ENCODE results near the gene INPP5D.

DNA sequence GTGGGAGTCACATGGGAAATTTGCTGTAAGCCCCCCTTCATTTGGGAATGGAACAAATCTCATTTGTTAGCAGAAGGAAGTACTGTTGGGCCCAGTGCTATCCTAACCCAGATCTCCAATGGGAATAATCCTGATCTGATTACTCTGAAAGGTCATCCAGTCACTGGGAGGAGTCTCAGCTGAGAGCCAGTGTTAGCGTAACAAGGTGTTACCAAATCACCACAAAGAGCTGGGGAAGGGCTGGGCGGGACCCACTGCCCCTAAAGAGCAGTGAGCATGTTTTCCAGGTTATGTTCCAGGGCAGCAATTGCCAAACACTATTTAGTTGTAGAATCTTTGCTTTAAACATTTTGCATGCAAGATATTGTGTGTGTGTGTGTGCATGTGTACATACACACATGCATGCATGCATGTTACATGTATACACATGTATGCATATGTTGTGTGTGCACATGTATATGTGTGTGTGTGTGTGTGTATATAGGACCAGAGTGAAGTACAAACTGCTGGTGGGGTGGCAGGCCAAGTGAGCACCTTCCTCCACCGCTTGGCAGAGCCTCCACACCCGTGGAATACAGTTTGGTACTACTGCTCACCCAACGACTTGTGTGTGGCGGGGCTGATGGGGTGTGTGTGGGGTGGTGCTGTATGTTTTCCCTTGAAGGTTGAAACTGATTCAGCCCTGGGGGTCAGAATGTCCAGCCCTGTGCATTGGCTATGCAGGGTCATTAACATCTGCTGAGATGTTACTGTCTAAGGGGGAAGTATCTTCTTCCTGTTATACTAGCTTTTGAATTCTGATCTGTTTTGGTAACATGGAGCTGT, 15.2 kb downstream of the INPP5D start:
- TF ChIP-seq, protein P1, sequence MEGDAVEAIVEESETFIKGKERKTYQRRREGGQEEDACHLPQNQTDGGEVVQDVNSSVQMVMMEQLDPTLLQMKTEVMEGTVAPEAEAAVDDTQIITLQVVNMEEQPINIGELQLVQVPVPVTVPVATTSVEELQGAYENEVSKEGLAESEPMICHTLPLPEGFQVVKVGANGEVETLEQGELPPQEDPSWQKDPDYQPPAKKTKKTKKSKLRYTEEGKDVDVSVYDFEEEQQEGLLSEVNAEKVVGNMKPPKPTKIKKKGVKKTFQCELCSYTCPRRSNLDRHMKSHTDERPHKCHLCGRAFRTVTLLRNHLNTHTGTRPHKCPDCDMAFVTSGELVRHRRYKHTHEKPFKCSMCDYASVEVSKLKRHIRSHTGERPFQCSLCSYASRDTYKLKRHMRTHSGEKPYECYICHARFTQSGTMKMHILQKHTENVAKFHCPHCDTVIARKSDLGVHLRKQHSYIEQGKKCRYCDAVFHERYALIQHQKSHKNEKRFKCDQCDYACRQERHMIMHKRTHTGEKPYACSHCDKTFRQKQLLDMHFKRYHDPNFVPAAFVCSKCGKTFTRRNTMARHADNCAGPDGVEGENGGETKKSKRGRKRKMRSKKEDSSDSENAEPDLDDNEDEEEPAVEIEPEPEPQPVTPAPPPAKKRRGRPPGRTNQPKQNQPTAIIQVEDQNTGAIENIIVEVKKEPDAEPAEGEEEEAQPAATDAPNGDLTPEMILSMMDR (IDR thresholded peaks at IDR 0.05; ENCODE audit: borderline replicate concordance, extremely low read depth, low read length, poor library complexity, severe bottlenecking), result no peak
- TF ChIP-seq EZH2 (IDR thresholded peaks at IDR 0.05; ENCODE audit: borderline replicate concordance, low read depth, low read length, severe bottlenecking), result no peak
